Lower leg skin (tissue), 4 donors: Measurements from ENCODE around the gene FBXL13. TPM values are rescaled to one million over a fixed set of nuclear protein-coding genes. Genes with fewer than 3 reads are reported as not detected.
"Not testable (repeated sequence)": the region's sequence is repeated elsewhere in the genome, so short reads cannot be mapped to it uniquely, and the experiment has no call there.

Experiments
- DNase-seq, 2 donors: peaks; one replicate each; pipeline ENCODE4 v3.0.0-alpha.2; 2019; ENCODE audit warnings: low spot score in 2 of 2
- H3K4me3 ChIP-seq: fragments of 200-600 bp; sonication (generic); 2 replicates; pipeline ENCODE4 v1.5.1; 2017; ENCODE audit warnings: mild to moderate bottlenecking, low read depth; ENCODE audit not compliant: poor library complexity, severe bottlenecking
- CTCF ChIP-seq, 3 donors: fragments of 450-650 bp; IDR thresholded peaks; one replicate each; pipeline ENCODE4 v1.5.1; 2016; ENCODE audit warnings: antibody characterized with exemption in 3 of 3, mild to moderate bottlenecking in 3 of 3, moderate library complexity in 2 of 3
- POLR2A ChIP-seq, 2 donors: fragments of 450-650 bp; IDR thresholded peaks; one replicate each; pipeline ENCODE4 v1.6.1; 2016 to 2017; ENCODE audit warnings: antibody characterized with exemption in 2 of 2, mild to moderate bottlenecking in 1 of 2, moderate library complexity in 1 of 2
- WGBS, 2 donors: methylation state at CpG; one replicate each; pipeline ENCODE4 v1.1.5; 2018; 5-methylcytosine and 5-hydroxymethylcytosine counted together
- intact Hi-C: fragments of 100-400 bp; cut with DNase I; formaldehyde crosslinking; loops from one replicate; pipeline ENCODE4 v1.15.0; 2023; ENCODE audit warnings: low total_unique reads
- total RNA-seq, 4 donors: library from RNA; depleted of rRNA; stranded (reverse); fragments of >200 nt; gene quantifications; one replicate each; pipeline ENCODE4 v1.1.0, GENCODE V29; 2016

The FBXL13 gene
- total RNA-seq, 4 donors from 2014 or later: 0.78 to 1.5 (median 1.1) TPM; not detected in 1

- intact Hi-C loops: no loop called here
- H3K4me3 ChIP-seq: no peak overlapping the region
- WGBS, 2 donors: 93 to 94% methylated on average over 1 of the region's 1 CpG
- no peak for DNase-seq
- TF ChIP-seq CTCF (IDR thresholded peaks at IDR 0.05): no peak
- no peak for TF ChIP-seq POLR2A (IDR thresholded peaks at IDR 0.05)
Observed at GRCh38 chr7:103031024-103031423, 43.6 kb downstream of the FBXL13 start.

- intact Hi-C loops: no loop called here
- DNase-seq: no peak
- no peak for TF ChIP-seq POLR2A (IDR thresholded peaks at IDR 0.05)
- no peak for TF ChIP-seq CTCF (IDR thresholded peaks at IDR 0.05)
- no peak overlapping the region for H3K4me3 ChIP-seq
- 70 to 79% methylated on average over 3 of the region's 3 CpGs for WGBS, 2 donors
Observed at GRCh38 chr7:103025341-103025740, 49.3 kb downstream of the FBXL13 start.

DNA sequence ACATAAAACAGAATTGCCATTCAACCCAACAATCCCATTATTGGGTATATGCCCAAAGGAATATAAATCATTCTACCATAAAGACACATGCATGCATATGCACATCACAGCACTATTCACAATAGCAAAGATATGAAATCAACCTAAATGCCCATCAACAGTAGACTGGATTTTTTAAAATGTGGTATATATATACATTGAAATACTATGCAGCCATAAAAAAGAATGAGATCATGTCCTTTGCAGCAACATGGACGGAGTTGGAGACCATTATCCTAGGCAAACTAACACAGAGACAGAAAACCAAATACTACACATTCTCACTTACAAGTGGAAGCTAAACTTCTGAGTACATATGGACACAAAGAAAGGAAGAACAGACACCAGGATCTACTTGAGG is 51.0 kb downstream of the FBXL13 start:
- intact Hi-C loops, H3K4me3 ChIP-seq, DNase-seq: not testable (repeated sequence)
- WGBS, 2 donors: 86 to 89% methylated on average over 1 of the region's 1 CpG

- 96 to 100% methylated on average over 1 of the region's 1 CpG for WGBS, 2 donors
- DNase-seq, intact Hi-C loops: not testable (repeated sequence)
Observed at GRCh38 chr7:103021490-103021889, 53.1 kb downstream of the FBXL13 start.

GRCh38 chr7:103020876-103021275 is 53.7 kb downstream of the FBXL13 start:
- H3K4me3 ChIP-seq, intact Hi-C loops, DNase-seq: not testable (repeated sequence)
- WGBS, 2 donors: 94 to 95% methylated on average over 2 to 3 of the region's 3 CpGs

More at GRCh38 chr7:103021490-103021889, 53.1 kb downstream of the FBXL13 start:
- not testable (repeated sequence) for H3K4me3 ChIP-seq

GRCh38 chr7:103018295-103018694 is 56.3 kb downstream of the FBXL13 start:
- H3K4me3 ChIP-seq, DNase-seq, intact Hi-C loops: not testable (repeated sequence)
- 97% methylated on average over 3 of the region's 3 CpGs for WGBS, 2 donors

GRCh38 chr7:103011650-103012049 is 62.9 kb downstream of the FBXL13 start:
- intact Hi-C loops: no loop called here
- no peak overlapping the region for H3K4me3 ChIP-seq
- WGBS, 2 donors: 75 to 77% methylated on average over 3 of the region's 3 CpGs
- TF ChIP-seq CTCF (IDR thresholded peaks at IDR 0.05) (no peak), POLR2A (IDR thresholded peaks at IDR 0.05) (no peak)
- DNase-seq: no peak

GRCh38 chr7:103010211-103010610 is 64.4 kb downstream of the FBXL13 start:
- no peak for TF ChIP-seq POLR2A (IDR thresholded peaks at IDR 0.05)
- WGBS, 2 donors: 50 to 80% methylated on average over 1 of the region's 1 CpG
- no peak overlapping the region for H3K4me3 ChIP-seq
- no peak for DNase-seq
- intact Hi-C loops: no loop called here
